HG02870 (cell line): ENCODE results near the gene SUSD4.

Experiments used
- ATAC-seq: cut with Tn5 transposase; IDR thresholded peaks from one replicate; pipeline ENCODE4 v1.9.1; 2021; ENCODE audit warnings: mild to moderate bottlenecking, moderate library complexity; ENCODE audit not compliant: unreplicated experiment

Gene SUSD4

DNA sequence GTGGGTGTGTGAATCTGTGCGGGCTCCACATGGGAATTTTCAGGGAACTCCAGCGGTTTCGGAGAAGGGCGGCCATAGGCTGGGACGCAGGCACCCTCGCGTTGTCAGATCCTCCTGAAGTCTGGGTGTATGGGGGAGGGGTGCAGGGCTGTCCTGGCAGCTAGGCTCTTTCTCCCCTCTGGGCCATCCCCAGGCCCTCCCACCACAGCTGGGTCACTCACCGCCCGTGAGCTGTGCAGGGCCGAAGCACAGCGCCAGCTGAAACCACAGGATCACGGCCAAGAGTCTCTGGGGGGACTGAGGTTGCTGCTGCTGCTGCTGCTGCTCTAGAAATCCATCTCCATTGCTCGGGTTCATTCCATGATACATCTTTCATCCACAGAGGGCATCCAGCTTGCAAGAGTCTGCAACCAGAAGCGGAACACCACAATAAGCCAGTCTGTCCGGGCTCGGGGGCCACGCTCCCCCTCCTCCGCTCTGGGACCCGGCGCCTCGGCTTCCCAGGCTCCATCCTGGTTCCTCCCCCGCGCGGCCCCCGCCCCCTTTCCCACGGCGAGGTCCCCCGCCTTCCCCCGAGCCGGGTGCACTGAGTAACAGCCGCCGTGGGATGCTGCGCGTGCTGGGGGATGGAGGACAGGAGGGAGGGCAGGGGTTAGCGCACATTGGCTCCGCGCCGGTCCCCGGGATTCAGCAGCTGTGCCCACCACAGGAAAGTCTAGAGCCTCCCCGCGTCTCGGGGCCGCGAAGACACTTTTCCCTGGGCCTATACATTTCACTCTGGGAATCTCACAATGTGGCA, 720 bp downstream of the SUSD4 start:
- no peak for ATAC-seq

DNA sequence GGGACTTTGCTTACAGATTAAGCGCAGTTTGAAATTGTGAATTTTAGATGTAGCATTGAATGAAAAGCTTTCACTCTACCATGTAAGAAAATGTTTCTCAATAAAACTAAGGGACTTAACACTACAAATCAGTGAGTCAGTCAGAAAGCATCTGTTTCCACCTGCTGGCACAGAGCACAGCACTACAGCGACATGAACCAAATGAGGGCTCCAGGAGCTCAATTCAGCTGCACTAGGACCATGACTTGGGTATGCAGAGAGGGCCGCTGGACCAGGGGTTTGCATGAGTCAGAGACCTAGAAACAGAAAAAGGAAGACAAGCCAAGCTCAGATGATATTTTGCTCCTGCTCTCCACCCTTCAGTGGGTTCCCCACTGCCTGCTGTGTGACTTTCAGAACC, 5.2 kb downstream of the SUSD4 start:
- no peak for ATAC-seq

DNA sequence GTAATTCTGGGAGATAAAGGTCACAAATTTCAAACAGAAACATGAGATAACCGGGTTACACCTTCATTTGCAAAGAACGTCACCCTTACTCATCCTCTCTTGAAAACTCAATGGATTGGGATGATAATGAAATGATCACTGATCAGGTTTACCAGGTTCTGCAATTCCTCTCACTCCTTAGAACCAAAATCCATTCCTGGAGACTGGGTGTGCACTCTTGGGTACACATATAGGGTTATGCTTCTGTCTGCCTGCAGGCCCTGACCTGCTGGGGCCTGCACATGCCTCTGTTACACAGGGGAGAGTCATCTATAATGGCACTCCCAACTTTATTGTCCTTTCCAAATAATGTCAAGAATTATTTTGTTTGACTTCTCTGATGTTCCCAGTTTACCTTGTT, 8.3 kb downstream of the SUSD4 start:
- ATAC-seq = no peak

DNA sequence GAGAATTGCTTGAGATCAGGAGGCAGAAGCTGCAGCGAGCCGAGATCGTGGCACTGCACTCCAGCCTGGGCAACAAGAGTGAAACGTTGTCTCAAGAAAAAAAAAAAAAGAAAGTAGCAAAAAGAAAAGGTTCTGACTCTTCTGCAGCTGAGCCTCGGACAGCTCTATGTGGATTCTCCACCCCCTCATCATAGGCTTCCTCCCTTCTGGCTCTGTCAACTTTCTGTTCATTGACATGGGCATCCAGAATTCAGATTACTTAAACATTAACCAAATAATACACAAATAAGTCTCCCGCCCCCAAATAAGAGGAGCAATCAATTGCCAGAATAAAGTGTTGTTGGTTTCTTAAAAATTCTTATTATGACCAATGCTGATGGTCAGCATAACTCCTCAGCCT, 10.0 kb downstream of the SUSD4 start:
- no peak for ATAC-seq

DNA sequence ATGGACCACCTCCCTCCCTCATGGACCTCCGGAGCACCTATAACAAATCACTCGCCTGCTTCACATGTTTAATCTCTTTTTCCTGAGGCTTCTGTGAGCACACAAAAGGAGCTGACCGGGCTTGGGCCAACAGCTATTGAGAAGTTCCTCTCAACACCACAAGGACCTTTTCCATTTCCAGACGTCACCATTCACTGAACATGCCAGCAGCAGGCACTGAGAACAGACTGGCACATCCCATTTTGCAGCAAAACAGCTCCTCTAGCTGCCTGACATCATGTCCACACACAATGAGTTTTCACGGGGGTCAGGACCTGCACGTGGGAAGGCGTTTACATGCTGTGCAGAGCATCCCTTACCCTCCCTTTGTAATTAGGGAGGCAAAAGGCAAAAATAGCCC, 11.0 kb downstream of the SUSD4 start:
- no peak for ATAC-seq

DNA sequence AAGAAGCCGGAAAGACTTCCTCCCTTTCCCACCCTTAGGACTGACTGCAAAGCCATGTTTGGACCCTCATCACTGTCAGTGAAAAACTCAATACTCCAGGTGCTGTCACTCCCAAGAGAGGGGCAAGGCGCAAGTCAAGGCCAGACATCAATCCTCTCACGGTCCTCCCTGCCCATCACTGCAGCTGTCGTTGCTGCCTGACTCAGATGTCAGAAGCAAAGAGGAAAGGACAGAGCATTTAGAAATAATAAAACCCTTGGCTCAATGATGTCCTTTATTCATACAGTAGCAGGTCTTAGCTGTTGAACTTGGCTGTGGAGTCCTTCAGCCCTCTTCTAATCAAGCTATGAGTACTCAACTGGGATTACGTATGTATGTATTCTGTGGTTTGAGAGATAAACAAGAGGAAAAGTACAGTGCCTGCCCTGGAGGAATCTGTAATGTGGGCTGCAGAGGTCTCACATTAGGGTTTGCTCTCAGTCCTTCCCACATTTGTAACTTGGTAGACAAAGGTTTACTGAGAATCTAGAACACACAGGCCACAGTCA, 13.5 kb downstream of the SUSD4 start:
- ATAC-seq = no peak

DNA sequence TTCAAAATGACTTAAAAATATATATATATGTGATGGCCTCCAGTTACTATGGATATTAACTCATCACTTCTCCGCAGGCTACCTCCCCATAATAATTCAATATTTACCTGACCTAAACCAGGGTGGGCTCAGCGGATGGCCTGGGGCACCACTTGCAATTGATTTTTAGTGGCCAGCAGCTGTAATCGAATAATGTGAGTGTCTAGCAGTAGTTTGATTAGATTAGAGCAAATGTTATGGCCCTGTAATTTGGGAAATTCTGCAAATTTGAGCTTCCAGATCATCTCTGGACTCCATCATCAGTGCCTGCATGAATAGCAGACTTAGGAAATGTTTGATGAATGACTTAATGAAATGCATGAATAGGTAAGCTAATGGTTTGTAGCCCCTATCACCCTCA, 14.7 kb downstream of the SUSD4 start:
- ATAC-seq = no peak

DNA sequence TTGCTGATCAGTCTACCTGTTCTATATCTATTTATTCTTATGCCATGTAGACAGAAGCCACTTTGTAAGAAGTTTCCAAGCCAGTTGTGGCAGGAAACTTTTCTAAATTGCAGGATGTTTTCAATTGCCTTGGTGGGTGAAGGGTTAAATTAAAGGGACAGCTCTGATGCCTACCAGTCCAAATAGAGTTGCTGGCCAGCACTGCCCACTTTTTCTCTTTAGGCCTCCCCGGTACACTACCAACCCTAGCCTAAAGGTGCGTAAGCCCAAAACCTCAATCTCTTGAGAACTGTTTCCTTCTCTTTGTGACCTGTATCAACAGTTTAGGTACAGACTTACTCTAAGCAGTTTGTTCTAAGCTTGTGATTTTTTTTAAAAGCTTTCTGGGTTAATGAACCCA, 15.5 kb downstream of the SUSD4 start:
- no peak for ATAC-seq

DNA sequence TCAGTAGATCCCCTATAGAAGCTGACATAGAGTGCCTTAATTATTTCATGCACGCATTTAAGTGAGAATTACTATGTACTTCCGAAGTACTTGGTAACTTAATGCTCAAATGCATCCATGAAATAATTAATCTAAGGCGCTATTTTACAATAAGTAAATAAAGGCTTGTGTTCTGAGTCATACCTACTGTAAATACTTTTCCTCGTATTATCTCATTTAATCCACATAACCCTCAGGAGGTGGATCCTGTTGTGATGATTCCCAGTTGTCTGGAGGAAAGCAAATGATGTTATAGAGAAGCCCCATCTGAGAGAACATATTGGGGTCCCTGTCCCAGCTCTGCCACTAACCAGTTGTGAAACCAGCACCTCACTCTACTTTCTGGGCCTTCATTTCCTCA, 16.4 kb downstream of the SUSD4 start:
- no peak for ATAC-seq

DNA sequence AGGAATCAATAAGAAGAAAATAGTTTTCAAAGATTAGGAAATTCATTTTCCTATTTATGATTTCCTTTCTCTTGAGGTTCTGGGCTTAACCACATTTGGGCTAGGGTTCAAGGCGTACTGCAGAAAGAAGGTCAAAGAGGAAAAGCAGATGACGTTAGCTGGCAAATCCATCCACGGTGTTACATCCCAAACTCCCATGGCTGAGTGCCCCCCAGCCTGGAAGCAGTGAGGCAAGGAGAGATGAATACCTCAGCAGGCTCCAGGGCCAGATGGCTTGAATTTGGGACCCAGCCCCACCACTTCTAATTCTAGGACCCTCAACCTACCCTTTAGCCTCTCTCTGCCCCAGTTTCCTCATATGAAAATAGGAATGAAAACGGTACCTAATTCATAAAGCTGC, 17.7 kb downstream of the SUSD4 start:
- no peak for ATAC-seq

DNA sequence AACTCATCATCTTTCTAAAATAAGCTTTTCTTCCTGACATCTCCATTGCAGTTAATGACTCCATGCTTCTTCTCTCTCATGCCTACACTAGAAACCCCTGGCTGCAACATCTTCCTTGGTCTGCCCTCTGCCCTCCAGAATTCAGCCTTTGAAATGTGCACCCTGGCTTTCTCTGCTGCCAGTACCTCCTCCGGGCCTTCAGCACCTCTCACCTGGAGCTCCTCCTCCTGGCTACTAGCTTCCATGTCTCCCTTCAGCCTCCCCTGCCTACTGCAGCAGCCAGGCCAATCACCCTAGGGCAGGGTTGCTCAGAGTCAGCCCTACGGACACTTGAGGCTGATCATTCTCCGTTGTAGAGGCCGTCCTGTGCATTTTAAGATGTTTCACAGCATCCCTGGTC, 18.3 kb downstream of the SUSD4 start:
- no peak for ATAC-seq

DNA sequence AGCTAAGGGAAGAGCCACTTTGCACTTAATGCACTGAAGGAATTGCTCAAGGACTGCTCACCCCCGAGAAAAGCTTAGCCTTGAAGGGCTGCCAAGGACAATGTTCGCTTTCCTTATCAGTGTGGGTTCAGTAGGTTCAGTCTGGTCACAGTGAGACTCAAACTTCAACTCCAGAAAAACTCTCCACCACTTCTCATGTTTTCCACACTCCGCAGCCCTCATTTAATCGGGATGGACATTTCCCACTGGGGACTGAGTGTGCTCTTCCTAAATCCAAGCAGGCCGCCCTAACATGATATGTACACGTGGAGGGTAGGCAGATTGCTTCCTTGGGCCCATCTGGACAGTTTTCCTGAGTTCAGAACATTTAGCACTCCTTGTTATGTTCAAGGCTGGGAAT, 19.5 kb downstream of the SUSD4 start:
- ATAC-seq = no peak

DNA sequence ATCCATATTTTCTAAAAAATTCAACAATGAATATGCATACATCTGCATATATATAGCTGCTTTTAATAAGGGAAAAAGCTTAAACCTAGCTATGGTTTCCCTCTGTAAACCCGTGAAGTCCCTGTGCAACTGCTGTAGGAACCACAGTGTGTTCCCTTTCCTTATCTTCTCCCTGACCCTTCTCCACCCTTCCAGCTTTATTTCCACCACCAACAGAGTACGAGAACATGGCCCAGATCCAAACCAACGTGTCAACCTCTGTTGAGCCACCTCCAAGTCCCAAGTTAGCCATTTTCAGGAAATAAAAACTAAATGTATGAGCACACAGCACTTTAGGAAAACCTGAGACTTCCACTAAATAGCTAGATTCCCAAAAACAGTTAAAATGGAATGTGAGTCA, 20.3 kb downstream of the SUSD4 start:
- no peak for ATAC-seq

DNA sequence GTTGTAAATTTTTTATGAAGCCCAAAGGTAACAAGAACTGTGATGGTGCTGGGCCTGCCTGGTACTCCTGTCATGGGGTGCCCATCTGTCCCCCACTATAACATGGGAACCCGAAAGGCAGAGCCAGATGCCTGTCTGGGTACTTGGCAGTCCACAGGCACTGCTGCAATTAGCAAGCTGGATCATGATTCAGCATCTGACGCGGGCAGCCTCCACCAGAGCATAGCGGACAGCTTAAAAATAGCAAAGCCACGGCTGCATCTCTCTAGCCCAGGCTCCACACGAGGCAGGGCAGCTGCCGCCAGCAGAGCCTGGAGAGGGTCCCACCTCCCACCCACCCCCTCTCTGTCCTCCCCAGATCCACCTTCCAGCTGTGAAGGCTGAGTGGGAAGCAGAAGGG, 22.9 kb downstream of the SUSD4 start:
- no peak for ATAC-seq

DNA sequence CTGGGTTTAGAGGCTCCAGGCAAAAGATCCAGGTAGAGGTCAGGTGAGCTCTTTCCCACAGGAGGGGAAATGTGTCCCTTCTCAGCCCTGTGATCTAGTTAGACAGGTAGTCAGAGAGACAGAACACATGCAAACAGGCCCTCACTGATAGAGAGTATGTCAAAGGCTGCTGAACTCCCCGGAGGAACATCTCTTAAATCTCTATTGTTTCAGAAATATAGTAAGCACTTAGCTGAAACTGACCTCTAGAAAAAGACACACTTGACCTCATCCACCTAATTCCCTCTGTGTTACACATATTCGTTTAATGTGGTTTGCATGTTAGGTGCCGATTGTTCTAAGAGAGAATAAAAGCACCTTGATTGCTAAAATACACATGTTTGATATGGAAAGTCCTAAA, 23.3 kb downstream of the SUSD4 start:
- ATAC-seq = no peak

DNA sequence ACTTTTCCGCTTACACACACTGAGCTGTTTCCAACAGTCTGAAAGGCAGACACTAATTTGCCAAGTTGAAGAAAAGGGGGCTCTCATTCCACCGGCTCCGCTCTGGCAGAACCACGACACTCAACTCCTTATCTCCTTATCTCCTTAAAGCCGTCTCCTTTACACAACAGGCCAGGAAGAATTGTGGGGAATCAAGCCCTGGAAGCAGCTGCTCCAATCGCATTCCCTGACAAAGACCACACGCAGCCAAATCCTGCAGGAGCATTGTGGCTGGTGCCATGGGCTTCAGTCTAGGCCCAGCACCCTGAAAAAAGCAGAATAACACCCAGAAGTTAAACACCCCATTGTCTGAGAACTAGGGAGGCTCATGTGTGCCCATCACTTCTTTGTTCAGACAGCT, 24.1 kb downstream of the SUSD4 start:
- ATAC-seq = no peak

DNA sequence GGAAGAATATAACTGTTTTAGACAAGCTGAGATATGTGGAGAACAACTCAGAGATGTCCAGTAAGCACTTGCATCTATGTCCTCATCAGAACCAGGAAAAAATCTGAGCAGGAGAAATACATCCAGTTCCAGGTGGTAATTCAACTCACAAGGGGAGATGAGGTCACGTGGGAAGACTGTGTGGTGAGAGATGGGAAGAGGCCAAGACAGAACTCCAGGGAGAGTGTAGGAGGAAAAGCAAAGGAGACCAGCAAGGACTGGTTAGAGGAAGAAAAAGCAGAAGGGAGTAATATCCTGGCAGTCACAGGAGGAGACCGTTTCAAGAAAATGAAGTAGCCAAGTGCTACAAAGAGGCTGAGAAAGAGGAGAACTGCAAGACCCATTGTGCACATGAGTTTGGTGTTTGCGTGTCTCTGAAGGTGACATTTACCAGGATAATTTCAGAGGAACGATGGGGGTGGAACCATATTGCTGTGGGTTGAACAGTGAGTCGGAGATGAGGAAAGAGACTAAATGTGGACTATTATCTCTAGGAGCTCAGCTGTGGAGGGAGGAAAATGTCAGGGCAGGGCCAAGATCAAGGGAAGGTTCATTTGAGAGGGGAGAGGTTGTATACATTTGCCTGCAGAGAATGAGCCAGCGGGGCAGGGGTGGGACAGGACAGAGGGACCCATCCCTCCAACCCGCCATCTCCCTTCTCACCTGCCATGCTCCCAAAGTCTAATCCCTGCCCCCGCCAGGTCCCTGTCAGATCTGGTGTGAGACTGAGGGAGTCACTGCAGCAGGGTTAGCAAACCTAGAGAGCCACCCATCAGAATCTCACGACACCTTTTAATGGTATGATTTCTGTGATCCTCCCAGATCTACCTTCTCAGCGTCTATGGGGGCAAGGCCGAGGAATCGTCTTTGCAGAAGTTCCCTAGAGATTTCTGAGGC, 24.9 kb downstream of the SUSD4 start:
- ATAC-seq = no peak

DNA sequence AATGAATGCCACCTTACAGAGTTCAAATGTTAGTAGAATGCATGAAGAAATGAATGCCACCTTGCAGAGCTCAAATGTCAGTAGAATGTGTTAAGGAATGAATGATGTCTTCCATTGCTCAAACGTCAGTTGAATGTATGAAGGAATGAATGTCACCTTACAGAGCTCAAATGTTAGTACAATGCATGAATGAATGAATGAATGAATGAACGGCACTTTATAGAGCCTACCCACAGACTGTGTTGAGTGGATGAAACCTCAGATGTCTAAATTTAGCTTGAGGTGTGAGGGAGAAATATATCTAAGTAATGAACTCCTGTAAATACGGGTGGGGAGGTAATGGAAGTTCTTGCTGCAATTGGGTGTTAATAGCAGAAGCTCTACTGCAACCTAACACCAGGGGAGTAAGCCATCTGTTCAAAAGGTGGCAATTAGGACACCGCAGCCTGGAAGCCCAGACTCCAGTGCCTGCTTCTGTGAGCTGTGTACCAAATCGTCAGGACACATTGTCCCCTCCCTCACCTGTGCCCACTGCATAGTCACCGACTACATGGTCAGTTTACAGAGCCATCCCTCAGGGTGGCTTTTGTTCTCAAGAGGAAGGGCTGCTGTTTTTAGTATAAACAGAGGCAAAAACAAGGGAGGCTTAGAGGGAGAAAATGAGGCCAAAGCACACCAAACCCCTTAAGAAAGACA, 26.7 kb downstream of the SUSD4 start:
- no peak for ATAC-seq

DNA sequence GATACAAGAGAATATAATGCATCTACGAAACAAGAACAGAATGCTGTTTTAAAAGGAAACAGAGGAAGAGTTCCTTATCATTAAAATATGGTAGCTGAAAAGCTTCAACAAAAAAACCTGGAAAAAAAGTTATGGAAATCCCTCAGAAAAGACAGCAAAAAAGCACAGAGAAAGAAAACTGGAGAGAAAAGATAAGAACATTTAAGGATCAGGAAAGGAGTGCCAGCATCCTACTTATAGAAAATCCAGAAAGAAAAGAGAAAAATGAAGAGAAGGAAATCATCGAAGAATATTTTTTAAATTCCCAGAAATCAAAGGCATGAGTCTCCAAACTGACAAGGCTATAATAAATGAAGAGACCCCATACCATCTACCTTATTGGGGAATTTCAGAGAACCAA, 29.8 kb downstream of the SUSD4 start:
- ATAC-seq = no peak

DNA sequence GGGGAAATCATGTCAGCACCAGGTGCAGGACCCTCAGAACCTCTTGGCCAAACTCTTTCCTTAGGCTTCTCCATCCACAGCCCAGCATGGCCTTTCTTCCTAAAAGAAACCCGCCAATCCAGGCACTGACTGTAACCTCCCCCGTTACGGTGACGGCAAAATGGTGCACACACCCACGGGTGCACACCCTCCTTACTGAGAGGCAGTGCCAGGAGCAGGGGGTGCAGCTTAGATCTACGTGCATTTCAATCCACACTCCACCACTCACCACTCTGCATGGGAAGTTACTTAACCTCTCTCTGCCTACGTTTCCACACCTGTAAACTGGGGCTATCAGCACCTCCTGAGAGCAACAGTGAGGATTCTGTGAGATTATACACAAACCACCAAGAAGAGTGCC, 31.0 kb downstream of the SUSD4 start:
- no peak for ATAC-seq

DNA sequence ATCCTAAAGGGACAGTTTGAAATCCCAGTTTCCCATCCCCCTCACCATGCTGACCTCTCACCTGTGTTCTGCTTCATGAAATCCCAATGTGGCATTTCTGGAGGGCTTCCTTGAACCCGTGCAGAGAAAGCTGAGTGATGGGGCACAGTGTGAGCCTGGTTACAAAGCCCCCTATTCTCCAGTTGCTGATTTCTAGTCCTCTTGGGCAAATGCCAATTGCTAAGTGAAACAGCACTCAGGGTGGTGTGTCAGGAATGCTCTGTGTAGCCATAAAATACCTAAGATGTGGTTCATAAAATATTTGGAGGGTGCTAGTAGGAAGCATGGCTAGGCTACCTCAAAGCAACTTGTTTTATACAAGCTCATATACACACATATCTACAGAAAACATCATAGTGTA, 32.0 kb downstream of the SUSD4 start:
- ATAC-seq = no peak
